RWPE1 (cell line): ENCODE data around the gene NPRL2.

ENCODE experiments used
- CTCF ChIA-PET: fragments of 350-600 bp; sonication (Branson Sonifier 250); formaldehyde crosslinking; extraction: SDS; loops from one replicate; lab custom pipeline; 2021; lab: Yijun Ruan, JAX
- POLR2A ChIA-PET: fragments of 400-600 bp; formaldehyde crosslinking; extraction: SDS; loops from one replicate; lab custom pipeline; 2020; ENCODE audit warnings: antibody characterized with exemption; ENCODE audit not compliant: low non-redundant PET; lab: Yijun Ruan, JAX
- DNase-seq: peaks from one replicate; pipeline ENCODE4 v3.0.0; 2012; ENCODE audit warnings: low spot score
- H3K27ac ChIP-seq: fragments of 450-650 bp; 2 replicates; pipeline ENCODE4 v1.5.1; 2017
- TF ChIP-seq, protein P1 (sequence below): fragments of 450-650 bp; conservative IDR thresholded peaks from 2 replicates; pipeline ENCODE4 v1.5.1; 2017; ENCODE audit warnings: low read depth, mild to moderate bottlenecking

NPRL2 gene

GRCh38 chr3:50319181-50319893, 31.2 kb downstream of the NPRL2 start:
- peak overlapping the region; percentile 97 for H3K27ac ChIP-seq
- ChIA-PET CTCF (no interaction called here), POLR2A (no interaction called here)
- TF ChIP-seq, protein P1, sequence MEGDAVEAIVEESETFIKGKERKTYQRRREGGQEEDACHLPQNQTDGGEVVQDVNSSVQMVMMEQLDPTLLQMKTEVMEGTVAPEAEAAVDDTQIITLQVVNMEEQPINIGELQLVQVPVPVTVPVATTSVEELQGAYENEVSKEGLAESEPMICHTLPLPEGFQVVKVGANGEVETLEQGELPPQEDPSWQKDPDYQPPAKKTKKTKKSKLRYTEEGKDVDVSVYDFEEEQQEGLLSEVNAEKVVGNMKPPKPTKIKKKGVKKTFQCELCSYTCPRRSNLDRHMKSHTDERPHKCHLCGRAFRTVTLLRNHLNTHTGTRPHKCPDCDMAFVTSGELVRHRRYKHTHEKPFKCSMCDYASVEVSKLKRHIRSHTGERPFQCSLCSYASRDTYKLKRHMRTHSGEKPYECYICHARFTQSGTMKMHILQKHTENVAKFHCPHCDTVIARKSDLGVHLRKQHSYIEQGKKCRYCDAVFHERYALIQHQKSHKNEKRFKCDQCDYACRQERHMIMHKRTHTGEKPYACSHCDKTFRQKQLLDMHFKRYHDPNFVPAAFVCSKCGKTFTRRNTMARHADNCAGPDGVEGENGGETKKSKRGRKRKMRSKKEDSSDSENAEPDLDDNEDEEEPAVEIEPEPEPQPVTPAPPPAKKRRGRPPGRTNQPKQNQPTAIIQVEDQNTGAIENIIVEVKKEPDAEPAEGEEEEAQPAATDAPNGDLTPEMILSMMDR, result no peak
- no peak for DNase-seq

- TF ChIP-seq, protein P1, result no peak
- CTCF ChIA-PET, result no interaction called here
- H3K27ac ChIP-seq, result peak overlapping the region; percentile 97
- DNase-seq, result no peak
- POLR2A ChIA-PET, result no interaction called here
These were observed 32.0 kb downstream of the NPRL2 start for GRCh38 chr3:50318615-50319014.

GRCh38 chr3:50318163-50318562, 32.4 kb downstream of the NPRL2 start:
- DNase-seq, result no peak
- peak overlapping the region; percentile 97 for H3K27ac ChIP-seq
- TF ChIP-seq, protein P1, result no peak
- POLR2A ChIA-PET, result no interaction called here
- CTCF ChIA-PET, result no interaction called here

DNA sequence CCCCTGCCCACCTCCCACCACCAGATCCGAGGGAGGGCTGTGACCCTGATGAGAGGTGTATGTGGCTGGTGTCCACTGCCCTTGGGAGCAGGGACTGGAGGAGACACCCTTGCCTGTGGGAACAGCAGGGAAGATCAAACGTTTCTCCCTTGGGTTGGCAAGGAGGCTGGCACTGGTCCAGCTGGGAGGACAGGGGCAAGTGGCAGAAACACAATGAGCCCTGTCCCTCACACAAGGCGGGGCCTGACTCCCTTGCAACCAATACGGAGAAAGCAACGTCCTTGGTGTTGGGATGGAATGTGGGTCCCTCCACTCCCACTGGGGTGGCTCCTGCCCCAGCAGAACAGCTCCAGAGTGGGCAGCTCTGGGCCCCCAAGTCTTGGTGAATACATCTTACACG, 33.3 kb downstream of the NPRL2 start:
- TF ChIP-seq, protein P1, result no peak
- DNase-seq, result no peak
- H3K27ac ChIP-seq, result peak overlapping the region; percentile 97
- POLR2A ChIA-PET, result interaction anchor here (1.0 kb wide), 1 partner anchor 18 kb away, joined by 5 read pairs; the partner anchor contains the start of genes HYAL3 and NAA80
- CTCF ChIA-PET, result no interaction called here

- ChIA-PET CTCF (no interaction called here), POLR2A (interaction anchor here (1.0 kb wide), 1 partner anchor 17 kb away, joined by 5 read pairs; the partner anchor contains the start of genes HYAL3 and NAA80)
- TF ChIP-seq, protein P1, result no peak
- DNase-seq, result peak; percentile 87
- H3K27ac ChIP-seq, result peak overlapping the region; percentile 97
These were observed 33.8 kb downstream of the NPRL2 start for GRCh38 chr3:50316657-50317242.

DNA sequence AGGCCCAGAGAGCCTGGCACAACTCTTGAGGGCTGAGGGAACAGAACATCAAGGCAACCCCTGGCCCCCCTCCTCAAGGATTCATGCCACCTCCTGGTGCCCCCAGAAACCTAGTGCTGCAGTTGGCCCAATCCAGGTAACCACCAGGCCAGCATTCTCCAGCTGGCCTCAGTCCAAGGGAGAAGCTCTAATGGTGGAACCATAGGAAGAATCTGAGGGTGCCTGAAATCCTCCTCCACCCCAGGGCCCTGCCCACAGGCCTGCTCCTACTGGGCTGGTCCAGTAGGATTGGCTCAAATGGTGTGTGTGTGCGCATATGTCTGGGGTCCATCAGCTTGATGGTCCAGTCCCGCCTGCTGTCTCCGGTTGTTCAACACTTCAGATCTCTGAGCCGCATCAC, 35.8 kb downstream of the NPRL2 start:
- peak overlapping the region; percentile 97 for H3K27ac ChIP-seq
- ChIA-PET POLR2A (interaction anchor here (0.6 kb wide), 1 partner anchor 15 kb away, joined by 3 read pairs; no protein-coding TSS in a partner anchor), CTCF (no interaction called here)
- TF ChIP-seq, protein P1, result no peak
- DNase-seq, result no peak
